ENCODE measurements around the gene UBAP2. TPM values are rescaled to one million over a fixed set of nuclear protein-coding genes. Genes with fewer than 3 reads are reported as not detected.
A peak's percentile ranks its signal among the peaks of the same experiment; 100 is the strongest.

Gene UBAP2
- total RNA-seq, 1 experiment from 2014 or later, result 60.8 TPM

GRCh38 chr9:33923998-33924701 is 124.5 kb downstream of the UBAP2 start:
- no peaks in the 10 kb centered on the region for H3K79me2 ChIP-seq (ENCODE audit: insufficient read depth, low read length)
- TF ChIP-seq, protein P1, sequence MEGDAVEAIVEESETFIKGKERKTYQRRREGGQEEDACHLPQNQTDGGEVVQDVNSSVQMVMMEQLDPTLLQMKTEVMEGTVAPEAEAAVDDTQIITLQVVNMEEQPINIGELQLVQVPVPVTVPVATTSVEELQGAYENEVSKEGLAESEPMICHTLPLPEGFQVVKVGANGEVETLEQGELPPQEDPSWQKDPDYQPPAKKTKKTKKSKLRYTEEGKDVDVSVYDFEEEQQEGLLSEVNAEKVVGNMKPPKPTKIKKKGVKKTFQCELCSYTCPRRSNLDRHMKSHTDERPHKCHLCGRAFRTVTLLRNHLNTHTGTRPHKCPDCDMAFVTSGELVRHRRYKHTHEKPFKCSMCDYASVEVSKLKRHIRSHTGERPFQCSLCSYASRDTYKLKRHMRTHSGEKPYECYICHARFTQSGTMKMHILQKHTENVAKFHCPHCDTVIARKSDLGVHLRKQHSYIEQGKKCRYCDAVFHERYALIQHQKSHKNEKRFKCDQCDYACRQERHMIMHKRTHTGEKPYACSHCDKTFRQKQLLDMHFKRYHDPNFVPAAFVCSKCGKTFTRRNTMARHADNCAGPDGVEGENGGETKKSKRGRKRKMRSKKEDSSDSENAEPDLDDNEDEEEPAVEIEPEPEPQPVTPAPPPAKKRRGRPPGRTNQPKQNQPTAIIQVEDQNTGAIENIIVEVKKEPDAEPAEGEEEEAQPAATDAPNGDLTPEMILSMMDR (conservative IDR thresholded peaks at IDR 0.05), result no peak
- H4K8ac ChIP-seq (replicated peaks; ENCODE audit: insufficient read length, low read depth, low read length), result no peak overlapping the region
- no peak overlapping the region for H2BK5ac ChIP-seq (ENCODE audit: insufficient read length, low read length)
- no peak overlapping the region for H4K91ac ChIP-seq (ENCODE audit: insufficient read length, low read depth, low read length)
- H3T11ph ChIP-seq (ENCODE audit: low read length), result no peak overlapping the region
- H3K9ac ChIP-seq (ENCODE audit: extremely low read depth, insufficient read length, low read length), result no peak overlapping the region
- peaks cover 2% of the 10 kb centered on the region; the same call in 1 of the 2 replicates for H3K27me3 Mint-ChIP-seq (ENCODE audit: low read depth)
- no peak for DNase-seq
- no peak overlapping the region for H2BK15ac ChIP-seq (ENCODE audit: low read depth, low read length)
- no peak overlapping the region for H3K4ac ChIP-seq (ENCODE audit: low read depth, low read length)
- H3K18ac ChIP-seq (ENCODE audit: insufficient read length, low read depth, low read length), result no peak overlapping the region
- H3K14ac ChIP-seq (ENCODE audit: insufficient read depth, low read length), result no peak overlapping the region
- H3K36me3 Mint-ChIP-seq (ENCODE audit: insufficient read depth in 1 of 3, low read depth in 3 of 3), result peaks cover 34 to 96% (median 67%) of the 10 kb centered on the region in 3 experiments; a peak in 6 of 7 replicates
- H3K23ac ChIP-seq (ENCODE audit: insufficient read length, low read depth, low read length), result no peak overlapping the region
- H4K5ac ChIP-seq (ENCODE audit: insufficient read length, low read depth, low read length), result no peak overlapping the region
- H2BK12ac ChIP-seq (ENCODE audit: insufficient read length, low read depth, low read length), result no peak overlapping the region
- no peaks in the 10 kb centered on the region for H3K27me3 ChIP-seq (ENCODE audit: insufficient read depth, low read length)
- no peak overlapping the region for H2AK5ac ChIP-seq (ENCODE audit: insufficient read length, low read length)
- H3K9me3 Mint-ChIP-seq, result no peaks in the 10 kb centered on the region
- WGBS (ENCODE audit: extremely low coverage, insufficient read length, low lambda C conversion rate), result no CpG with 5 or more reads among the region's 14 CpGs
- H3K4me1 ChIP-seq (ENCODE audit: insufficient read depth, low read length), result no peaks in the 10 kb centered on the region
- no peak overlapping the region for H3K56ac ChIP-seq (ENCODE audit: insufficient read length, low read depth, low read length)
- peaks cover 13 to 26% of the 10 kb centered on the region in 2 experiments for H3K4me1 Mint-ChIP-seq
- no peak overlapping the region for H3K4me3 Mint-ChIP-seq
- no peak overlapping the region for H3K4me2 ChIP-seq (ENCODE audit: insufficient read depth, insufficient read length, low read length)
- no peaks in the 10 kb centered on the region for H3K79me1 ChIP-seq (ENCODE audit: insufficient read depth, low read depth, low read length, poor library complexity, severe bottlenecking)
- H4K20me1 ChIP-seq (ENCODE audit: control insufficient read depth, insufficient read depth, insufficient read length), result no peaks in the 10 kb centered on the region
- no peak overlapping the region for H2BK120ac ChIP-seq (ENCODE audit: low read depth, low read length, poor library complexity, severe bottlenecking)
- no peaks in the 10 kb centered on the region for H3K23me2 ChIP-seq (ENCODE audit: insufficient read length, low read depth, low read length, poor library complexity, severe bottlenecking)
- no peak overlapping the region for H2AFZ ChIP-seq (ENCODE audit: low read length)
- no peak overlapping the region for H2BK20ac ChIP-seq (ENCODE audit: low read depth, low read length, poor library complexity, severe bottlenecking)
- H3K9me3 ChIP-seq (ENCODE audit: control insufficient read depth, low read depth, low read length), result no peaks in the 10 kb centered on the region
- H3K27ac ChIP-seq (ENCODE audit: insufficient read length, low read depth, low read length), result no peak overlapping the region
- H3K27ac Mint-ChIP-seq, result peak overlapping the region in 1 of 3 experiments; percentile 76; a peak in 1 of 7 replicates

Data from H9 (cell line).